Epithelial cell of prostate (primary cell): Measurements from ENCODE around the gene TREH.

Experiments
- DNase-seq: peaks from one replicate; pipeline ENCODE4 v3.0.0-alpha.2; 2011; ENCODE audit warnings: low read depth, low spot score
- H3K27ac ChIP-seq: fragments of 450-650 bp; 2 replicates; pipeline ENCODE4 v1.5.1; 2017; ENCODE audit warnings: mild to moderate bottlenecking

The TREH gene

DNA sequence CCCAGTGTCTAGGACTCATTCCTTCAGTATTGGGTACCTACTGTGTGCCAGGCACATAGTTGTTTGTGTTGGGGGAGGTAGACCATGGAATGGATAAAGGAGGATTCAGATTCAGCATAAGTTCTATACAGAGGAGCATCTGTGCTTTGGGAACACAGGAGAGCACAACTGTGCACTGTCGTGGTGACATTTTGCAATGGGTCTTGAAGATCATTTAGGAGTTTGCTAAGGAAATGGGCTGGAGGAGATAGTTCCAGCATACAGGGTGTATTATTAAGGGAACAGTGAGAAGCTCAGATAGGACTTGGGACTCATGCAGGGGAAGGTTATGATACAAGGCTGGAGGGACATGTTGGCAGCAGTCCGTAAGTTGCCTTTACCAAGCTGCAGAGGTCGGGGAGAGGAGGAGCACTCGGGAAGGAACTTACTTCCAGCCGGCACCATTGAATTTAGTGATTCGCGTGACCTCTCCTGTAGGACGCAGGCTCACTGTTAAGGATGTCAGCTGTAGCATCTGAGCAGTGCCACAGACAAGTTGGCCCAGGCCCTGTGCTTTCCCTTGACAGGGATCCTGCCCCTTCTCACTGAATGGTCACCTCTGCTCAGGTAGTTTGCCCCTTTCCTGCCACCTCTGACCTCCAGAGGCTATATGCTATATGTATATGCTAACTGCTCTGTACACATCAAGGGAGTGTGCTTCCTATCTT lies 25.6 kb downstream of the TREH start:
- no peak for DNase-seq
- H3K27ac ChIP-seq: no peak overlapping the region

DNA sequence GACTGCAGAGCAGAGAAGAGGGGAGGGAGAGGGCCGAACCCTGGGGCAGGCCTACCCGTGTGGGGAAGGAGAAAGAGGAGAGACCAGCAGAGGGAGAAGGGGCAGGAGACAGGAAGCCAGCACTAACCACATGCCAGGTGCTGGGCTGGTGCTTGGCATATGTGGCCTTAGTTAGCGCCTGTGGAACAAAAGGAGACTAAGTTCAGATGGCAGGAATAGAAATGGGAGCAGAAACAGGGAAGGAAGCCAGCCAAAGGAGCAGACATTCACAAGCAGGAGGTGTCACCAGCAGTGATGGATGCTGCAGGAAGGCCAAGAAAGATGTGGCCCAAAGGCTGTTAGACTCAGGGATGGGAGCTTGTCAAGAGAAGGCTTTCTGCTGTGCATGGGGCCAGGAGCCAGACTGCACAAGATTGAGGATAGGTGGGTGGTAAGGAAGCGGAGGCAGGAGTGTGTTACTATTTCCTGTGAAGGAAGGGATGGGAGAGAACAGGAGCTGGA lies 26.7 kb downstream of the TREH start:
- DNase-seq: no peak
- no peak overlapping the region for H3K27ac ChIP-seq

DNA sequence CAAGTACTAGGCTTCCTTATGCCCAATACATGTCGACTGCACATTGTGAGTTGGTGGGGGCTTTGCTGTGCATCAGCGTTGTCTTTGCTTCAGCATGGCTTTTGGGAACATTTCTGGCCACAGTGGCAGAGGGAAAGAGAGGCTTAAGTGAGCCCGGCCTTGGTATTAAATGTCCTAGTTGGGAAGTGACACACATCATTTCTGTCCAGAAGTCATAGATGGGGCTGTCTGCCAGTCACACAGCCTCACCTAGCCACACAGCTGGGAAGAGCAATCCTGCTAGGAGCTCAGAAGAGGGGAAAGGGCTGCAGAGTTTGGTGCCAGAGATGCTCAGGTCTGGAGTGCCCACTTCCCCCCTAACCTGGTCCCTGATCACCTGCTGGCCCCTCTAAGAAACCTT lies 27.6 kb downstream of the TREH start:
- DNase-seq: no peak

DNA sequence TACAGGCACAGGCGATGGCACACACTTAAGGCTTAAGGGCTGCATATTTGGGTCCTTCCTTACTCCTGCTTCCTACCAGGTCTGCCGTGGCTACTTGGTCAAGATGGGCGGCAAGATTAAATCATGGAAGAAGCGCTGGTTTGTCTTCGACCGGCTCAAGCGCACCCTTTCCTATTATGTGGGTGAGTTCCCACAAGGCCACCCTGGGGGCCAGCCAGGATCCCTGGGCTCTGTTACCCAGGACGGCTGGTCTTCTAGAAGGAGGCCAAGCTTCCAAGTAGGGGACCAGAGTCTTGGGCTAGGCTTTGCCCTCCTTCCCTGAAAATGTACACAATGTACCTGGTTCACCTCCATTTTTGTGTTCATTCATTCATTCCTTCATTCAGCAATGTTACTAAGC lies 29.1 kb downstream of the TREH start:
- H3K27ac ChIP-seq: no peak overlapping the region
- DNase-seq: no peak

More for the DNA sequence above, 27.6 kb downstream of the TREH start:
- H3K27ac ChIP-seq: no peak overlapping the region

DNA sequence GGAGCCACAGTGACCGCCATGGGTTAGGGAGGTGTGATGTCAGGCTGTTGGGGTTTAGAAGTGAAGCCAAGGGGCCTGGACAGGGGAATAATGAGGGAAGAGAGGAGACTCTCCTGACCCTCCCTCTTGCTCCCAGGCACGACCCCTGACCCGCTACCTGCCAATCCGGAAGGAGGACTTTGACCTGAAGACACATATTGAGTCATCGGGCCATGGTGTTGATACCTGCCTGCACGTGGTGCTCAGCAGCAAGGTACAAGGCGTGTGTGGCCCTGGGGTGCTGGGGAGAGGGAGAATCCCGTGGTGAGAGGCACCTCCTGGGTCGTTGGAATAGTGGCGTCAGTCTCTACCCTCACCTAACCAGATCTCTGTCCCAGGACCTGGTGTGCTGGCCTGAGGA lies 29.5 kb downstream of the TREH start:
- no peak overlapping the region for H3K27ac ChIP-seq
- DNase-seq: no peak

DNA sequence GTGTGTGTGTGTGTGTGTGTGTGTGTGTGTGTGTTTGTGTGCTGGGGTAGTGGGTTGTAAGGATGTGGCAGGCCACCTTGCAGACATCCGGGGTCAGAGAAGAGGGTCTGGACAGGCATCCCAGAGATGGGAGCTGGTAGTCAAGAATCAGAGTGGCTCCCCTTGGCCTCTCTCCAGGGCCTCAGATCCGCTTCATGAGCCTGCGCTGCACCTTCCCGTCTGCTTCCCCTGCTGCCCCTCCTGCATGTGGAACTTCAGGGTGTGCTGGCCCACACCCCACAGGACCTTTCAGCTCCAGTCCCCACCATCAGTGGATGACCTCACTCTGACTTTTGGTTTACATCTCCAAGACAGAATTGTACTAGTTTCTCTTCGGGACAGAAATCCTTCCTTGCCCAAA lies 31.2 kb downstream of the TREH start:
- no peak for DNase-seq
- no peak overlapping the region for H3K27ac ChIP-seq

DNA sequence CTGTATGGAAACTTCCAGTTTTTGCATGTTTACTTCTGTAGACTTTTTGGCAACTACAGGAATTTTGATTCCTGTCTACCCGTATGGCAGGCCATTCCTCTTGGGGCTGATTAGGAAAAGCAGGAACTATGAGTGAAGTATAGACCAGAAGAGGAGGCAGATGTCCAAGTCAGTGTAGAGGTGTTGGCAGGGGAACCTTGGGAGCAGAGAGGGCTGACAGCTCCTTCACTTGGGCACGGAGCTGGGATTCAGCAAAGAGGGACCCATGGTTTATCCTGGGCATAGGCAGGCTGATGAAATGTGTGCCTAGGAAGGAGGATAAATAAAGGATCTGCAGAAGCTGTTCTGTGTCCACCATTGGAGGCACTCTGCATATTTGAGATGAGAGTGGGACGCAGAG lies 33.1 kb downstream of the TREH start:
- no peak overlapping the region for H3K27ac ChIP-seq
- no peak for DNase-seq

DNA sequence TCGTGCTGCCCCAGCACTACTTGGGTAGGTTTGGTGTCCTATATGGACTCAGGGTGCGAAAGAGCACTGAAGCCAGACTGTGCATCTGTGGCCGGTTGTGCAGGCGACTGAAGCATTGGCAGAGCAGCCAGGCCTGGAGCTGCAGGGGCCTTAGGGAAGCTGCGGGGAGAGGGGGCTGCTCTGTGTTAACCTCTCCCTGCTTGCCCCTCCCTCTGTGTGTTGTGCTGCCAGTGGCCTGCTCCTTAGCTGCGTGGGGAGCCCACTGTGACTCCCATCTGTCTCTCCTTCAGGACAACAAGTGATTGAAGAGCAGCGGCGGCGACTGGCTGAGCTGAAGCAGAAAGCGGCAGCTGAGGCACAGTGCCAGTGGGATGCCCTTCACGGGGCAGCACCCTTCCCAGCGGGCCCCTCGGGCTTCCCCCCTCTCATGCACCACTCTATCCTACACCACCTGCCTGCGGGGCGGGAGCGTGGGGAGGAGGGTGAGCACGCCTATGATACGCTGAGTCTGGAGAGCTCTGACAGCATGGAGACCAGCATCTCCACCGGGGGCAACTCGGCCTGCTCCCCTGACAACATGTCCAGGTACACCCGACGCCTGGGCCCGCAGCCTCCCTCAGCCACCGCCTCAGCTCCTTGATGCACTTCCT lies 34.3 kb downstream of the TREH start:
- no peak overlapping the region for H3K27ac ChIP-seq
- DNase-seq: no peak

DNA sequence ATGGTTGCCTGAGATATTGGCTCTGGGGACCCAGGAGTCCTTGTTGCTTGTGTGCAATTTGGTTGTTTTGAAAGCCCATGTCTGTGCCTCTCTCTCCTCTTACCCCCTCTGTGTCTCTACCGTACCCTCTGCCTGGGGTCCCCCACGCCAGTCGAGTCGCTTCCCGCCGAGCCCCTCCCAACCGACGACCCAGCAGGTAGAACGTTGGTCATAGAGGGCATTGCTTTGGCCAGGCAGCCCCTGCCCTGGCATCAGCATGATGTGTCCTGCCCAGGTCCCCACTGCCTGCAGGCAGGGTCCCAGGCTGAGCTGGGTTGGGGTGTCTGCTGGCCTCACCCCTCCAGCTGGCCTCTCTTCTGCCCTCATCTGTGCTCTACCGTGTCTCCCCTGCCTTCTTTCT lies 35.0 kb downstream of the TREH start:
- DNase-seq: no peak
- no peak overlapping the region for H3K27ac ChIP-seq

DNA sequence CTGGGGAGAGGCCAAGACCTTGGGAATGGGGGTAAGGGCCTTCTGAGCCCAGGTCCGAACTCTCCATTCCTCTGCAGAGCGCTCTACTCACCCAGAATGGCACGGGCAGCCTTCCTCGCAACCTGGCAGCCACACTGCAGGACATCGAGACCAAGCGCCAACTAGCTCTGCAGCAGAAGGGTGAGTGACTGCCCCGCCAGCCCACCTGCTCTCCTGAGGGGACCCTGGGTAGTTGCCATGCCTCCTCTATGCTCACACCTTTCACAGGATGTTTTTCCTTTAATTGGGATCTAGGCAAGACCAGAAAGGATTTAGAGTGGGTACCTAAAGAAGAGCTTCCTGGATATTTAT lies 35.5 kb downstream of the TREH start:
- no peak for DNase-seq
- H3K27ac ChIP-seq: no peak overlapping the region

DNA sequence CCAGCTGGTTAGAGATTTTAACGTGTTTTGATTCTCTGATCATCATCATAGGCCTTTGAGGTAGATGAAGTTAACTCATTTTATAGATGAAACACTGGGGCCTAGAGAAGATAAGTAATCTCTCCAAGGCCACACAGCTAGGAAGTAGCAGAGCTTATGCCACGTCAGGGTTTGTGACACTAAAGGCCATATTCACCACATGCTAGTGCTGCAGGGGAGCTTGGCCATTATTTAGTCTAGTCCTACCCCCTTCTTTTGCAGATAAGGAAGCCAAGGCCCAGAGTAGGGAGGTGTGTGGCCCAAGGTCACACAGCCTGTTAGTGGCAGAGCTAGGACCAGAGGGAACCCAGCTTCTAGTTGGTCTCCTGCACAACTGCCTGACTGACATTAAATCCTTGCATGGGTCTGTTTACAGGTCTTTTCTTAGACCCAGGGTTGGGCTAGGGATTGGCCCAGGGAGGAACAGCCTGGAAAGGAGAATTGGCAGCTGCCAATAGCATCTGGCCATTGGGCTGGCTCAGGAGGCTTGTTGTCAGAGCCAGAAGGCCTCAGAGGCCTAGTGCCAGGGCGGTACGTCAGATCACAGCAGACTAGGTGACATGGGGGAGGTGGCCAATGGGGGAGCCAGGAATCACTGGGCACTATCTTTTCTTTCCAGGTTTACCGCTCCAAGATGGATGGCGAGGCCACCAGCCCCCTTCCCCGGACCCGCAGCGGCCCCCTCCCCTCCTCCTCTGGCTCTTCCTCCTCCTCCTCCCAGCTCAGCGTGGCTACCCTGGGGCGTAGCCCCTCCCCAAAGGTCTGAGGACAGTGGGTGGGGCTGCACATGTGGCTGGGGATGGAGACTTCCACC lies 36.1 kb downstream of the TREH start:
- no peak overlapping the region for H3K27ac ChIP-seq
- DNase-seq: no peak

DNA sequence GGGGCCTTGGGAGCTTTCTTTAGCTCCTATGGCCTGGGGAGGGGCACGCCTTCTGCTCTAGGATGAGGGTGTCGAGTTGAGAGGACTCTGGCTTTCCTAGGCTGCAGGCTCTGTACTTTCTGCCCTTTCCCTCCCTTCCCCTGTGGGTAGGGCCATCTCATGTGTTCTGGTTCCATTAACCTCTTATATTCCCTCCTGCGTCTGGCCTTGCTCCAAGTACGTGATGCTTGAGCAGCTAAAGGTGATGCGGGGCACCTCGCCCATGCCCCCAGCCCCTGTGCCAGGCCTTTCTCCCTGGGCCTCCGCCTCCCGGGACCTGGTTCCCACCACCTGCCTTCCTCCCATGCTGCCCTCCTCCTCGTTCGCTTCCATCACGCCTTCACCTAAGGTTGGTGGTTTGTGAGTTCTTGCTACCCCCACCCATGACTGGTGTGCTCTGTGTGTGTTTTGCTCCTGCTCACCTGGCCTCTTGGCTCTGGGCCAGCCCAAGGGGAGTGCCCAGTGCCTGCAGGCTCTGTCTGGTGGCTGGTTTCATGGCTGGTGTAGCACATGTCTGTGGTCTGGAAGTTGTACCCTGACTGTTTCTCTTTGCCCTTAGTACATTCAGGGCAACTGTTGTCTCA lies 37.9 kb downstream of the TREH start:
- no peak for DNase-seq
- no peak overlapping the region for H3K27ac ChIP-seq

DNA sequence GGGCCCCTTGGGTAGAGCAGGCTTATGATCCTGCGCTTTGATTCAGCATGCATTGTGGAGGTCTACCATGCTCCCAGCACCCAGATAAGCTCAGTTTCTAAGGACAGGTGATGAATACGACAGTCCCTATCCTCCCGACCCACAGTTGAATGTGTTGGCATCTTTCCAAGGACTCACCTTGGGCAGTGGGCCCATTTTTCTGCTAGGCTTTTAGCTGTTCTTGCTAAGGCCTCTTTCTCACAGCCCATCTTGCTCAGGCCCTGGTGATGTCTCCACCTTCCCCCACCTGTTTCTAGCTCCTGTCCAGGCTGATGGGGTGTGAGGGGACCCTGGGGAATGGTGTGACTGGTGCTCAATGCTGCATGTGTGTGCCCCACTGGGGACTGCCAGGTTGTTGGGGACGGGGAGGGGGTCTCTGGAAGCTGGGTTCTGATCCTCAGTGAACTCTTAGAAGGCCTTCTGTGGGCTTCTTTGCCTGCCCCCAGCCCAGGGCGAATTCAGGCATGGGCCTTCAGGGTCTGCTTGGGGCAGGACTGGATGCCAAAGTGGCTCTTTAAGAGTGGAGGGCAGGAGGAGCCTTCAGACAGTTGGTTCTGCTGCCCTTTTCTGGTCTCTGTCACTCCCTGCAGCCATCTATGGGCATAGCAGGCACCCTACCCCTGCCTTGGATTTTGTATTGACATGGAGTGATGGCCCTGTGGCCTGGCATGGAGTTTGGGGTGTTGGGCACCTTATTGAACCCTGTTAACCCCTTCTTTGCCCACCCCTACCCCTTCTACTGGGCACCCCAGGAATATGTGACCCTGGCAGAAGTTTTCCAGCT lies 38.9 kb downstream of the TREH start:
- H3K27ac ChIP-seq: no peak overlapping the region
- DNase-seq: no peak

DNA sequence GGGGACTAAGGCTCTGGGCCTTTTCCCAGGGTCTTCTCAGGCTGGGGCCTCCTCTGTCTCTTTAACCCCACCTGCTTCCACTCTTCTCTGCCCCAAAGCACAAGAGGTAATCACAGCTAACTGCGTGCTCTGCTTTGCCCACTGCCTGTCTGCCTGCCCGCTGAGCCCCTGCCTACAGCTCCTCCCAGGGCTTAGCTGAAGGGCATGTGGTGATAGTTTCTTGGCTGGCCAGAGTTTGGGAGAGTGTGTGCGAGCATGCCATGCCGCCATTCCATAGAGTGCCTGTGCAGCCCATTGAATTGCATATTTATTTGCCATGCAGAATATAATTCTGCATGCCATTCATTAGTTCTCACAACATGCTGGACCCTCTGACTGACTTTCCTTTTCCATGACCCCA lies 39.6 kb downstream of the TREH start:
- DNase-seq: no peak
- no peak overlapping the region for H3K27ac ChIP-seq

DNA sequence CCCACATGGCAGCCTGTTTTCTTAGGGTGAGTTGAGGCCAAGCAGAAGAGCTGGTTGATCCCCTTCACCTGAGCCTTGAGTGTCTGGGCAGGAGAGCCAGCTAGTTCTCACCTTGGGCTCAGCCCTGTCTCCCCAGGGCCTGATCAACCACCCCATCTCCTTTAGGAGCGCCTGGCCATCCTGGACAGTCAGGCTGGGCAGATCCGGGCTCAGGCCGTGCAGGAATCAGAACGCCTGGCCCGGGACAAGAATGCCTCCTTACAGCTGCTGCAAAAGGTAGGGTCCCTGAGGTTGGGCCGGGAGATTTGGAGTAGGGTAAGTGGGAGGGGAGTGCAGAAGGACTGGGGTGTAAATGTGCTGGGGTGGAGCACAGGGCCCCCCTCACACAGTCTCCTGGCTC lies 40.7 kb downstream of the TREH start:
- no peak overlapping the region for H3K27ac ChIP-seq

DNA sequence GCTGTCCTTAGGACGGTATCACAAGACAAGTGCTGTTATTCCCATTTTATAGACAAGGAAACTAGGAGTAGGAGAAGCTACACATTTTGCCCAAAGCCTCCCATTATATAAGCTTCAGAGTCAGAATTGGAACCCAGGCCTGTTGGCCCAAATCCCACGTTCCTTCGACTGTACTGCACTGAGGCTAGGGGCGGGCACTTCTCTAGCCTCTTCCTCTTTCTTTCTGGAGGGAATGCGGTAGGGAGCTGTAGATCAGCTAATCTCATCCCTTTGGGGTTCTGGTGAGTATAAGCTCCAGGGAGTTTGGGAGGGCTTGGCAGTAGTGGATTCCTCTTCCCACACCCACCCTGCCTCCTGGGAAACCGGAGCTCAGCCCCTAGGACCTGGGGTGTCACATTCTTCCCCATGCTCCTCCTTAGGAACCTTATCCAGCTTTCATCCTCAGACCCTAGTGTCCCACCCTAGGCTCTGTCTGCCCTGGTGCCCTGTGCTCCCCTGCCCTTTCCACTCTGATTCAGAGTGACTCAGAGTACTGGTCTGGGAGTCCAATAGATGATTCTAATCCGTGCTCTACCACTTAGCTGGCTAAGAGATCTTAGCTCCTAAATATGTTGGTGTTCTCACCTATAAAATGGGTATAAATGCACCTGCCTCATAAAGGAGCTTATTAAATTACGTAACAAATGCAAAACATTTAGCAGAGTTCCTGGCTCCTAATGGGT lies 42.7 kb downstream of the TREH start:
- DNase-seq: no peak
- no peak overlapping the region for H3K27ac ChIP-seq

More for the DNA sequence above, 40.7 kb downstream of the TREH start:
- DNase-seq: no peak

DNA sequence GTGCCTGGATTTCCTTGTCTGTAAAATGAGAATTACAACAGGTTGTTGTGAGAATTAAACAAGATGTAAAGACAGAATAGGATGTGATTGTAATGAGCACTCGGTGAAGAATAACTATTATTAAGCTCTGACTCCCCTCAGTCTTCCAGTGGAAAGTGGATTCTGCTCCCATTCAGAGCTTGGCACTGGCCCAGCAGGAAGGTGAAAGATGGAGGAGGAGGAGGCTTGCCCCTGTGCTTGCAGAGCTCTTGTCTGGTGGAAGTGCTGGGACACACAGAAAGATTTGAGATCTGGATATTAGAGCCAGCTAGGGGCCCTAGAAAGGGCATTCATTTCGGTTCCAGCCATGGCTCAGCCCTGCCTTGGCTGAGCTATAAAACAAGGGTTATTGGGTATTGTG lies 43.8 kb downstream of the TREH start:
- no peak for DNase-seq
- no peak overlapping the region for H3K27ac ChIP-seq

DNA sequence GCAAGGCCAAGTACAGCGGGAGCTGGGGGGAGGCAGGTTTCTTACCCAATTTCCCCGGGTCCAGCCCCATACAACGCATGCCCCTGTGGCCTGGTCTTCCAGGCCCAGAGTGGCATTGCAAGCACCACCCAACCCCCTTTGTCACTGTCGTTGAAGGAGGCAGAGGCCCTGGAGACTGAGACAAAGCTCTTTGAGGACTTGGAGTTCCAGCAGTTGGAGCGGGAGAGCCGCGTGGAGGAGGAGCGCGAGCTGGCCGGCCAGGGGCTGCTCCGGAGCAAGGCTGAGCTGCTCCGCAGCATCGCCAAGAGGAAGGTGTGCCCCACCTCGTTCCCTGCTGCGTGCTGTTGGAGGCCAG lies 44.2 kb downstream of the TREH start:
- H3K27ac ChIP-seq: no peak overlapping the region
- DNase-seq: no peak

DNA sequence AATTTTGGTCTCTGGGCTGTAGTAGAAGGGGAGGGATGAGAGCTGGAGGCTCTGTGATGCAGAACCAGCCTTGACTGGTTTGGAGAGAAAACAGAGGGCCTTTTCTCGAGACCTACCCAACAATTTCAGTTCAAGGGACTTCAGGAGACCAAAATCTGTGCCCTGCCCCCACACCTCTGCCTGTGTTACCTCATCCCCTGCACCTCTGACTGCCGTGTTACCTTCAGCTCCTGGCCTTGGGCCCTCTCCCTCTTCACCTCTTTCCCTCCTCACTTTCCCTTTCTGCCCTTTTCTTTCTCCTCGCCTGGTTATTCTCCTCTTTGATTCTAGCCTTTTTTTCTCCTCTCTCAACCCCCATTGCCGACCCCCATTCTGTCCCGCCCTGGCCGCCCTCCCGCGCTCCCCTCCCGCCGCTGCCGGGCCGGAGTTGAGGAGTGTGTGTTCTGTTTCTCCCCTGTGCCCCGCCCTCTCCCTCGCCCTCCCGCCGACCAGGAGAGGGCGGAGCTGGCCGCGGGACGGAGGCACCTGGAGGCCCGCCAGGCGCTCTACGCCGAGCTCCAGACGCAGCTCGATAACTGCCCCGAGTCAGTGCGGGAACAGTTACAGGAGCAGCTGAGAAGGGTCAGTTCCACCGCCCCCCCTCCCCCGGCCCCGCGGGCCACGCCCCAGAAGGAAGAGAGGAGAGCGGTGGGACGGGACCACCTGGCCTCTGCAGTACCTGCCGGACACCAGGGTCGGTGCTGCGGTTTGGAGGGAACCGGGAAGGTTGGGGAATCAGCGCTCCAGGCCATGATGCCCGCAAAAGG lies 44.8 kb downstream of the TREH start:
- H3K27ac ChIP-seq: no peak overlapping the region
- no peak for DNase-seq
